HG03064 (cell line): ENCODE data around the gene CPXM1.
"Not testable (repeated sequence)": the region's sequence is repeated elsewhere in the genome, so short reads cannot be mapped to it uniquely, and the experiment has no call there.

ENCODE experiments used
- ATAC-seq: cut with Tn5 transposase; IDR thresholded peaks from one replicate; pipeline ENCODE4 v1.9.1; 2021; ENCODE audit warnings: low read depth; ENCODE audit not compliant: unreplicated experiment

CPXM1 gene

DNA sequence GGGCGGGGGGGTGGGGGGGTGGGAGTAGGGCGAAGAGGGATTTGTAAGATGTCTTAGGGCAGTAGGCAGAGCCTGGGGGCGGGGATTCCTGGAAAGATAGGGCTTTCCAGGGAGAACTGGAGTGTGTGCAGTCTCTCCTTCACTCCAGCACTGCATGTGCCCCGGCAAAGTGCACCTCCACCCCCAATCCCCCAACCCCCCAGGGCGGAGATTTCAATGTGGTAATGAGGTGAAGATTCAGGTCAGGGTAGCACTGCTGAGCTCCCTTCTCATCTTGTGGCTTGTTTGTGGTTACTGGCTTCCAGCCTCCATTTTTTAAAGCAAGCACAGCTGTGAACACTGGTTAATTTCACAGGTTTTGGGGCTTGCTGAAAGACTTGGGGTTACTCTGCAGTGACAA, 21.6 kb upstream of the CPXM1 start:
- ATAC-seq, result no peak

DNA sequence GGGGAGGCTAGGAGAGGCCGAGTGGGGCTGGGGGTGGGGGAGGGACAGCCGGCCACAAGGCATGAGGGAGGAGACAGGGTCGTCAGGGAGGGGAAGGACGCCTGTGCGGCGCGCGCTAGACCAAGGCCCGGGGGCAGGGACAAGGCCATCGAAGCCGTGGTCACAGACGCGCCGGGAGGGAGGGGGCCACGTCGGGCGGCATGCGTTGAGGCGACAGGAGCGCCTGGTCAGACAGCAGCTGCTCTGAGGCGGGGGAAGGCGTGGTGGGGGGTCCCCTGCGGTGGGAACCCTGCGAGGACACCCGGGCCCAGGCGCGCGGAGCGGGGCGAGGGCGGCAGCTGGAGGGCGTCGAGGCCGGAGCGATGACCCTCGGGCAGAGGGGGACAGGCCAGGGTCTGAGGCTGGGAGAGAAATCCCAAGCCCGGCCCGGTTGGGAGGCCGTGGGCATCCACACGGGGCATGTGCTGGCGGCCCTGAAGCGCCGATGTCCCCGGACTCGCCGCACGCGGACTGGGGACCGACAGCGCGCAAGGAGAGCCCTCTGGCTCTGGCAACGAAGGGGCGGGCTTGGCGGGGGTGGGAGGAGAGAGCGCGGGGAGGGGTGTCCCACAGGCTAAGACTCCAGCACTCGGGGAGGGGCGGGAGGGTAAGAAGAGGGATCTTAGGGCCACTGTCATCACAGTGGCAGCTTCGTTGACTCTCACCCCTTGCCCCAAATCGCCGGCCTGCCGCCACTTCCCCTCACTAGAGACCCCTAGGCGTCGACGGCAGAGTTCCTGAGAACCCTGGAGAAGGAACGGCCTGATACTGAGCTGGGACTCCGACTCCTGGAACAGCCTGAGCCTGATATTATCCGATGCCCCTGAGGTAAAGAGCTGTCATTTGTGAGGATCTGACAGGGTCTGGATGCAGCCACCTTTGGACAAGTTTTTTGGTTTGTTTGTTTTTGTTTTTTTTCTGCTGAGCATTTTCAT, 20.8 kb upstream of the CPXM1 start:
- no peak for ATAC-seq

DNA sequence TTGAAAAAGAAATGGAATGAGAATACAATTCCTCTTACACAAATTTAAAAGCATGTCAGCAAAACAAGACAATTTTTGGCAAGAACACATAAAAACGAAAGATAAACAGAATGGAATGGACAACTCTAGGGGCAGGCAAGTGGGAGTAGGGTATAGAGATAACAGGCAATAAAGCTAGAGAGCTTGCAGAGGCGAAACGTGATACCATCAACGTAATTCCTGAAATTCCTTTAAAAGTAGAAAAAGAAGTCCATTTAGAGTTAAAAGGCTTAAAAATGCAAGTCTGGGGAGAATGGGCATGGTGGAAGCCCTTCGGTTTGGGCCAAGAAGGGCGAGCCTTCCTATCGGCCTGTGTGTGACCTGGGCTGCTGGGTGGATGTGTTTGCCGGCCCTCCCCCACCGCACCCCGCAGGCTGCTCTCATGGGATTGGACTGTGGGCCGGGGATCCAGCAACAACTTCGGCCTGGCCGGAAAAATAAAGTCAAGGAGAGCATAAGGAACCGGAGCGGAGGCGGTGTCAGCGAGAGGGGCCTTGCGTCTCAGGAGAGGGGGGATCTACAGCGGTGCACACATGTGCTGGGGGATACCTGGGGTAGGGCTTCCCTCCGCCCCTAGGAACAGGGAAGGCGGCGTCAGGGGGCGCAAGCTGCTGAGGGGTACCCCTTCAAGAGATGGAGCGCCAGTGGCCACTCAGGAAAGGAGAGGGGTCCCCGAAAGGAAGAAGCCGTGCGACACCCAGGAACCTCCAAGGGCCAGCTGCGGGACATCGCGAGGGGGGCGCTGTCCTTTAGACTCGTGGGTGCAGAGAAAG, 19.9 kb upstream of the CPXM1 start:
- no peak for ATAC-seq

DNA sequence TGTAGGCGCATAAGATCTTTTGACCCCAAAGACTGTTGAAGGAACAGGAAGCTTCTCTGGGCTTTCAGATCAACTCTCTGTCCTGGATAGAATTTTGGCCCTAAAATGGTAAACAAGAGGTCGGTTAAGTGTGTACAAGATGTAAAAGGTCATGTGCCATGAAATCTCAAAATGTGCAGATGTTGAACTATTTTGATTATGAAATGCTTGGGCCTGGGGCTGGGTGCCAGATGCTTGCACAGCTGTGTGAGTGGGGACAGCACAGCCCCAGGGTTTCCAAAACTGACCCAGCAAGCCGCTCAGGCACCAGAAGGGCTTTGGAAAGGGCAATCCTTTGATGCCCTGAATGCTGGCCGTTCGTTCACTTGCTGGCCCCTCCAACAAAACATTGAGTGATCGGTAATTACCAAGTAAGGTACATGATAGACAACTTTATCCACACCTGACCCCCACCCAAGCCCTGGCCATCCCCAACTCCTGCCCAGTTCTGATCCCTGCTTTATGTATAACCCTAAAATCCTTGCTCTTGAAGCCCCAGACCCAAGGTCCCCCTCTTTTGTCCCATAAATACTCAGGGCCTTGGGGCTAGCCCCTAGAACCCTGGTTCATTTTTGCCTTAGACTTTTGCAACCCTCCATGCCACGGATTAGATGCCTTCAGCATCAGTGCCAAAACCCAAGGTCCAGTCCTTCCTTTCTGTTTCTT, 17.6 kb upstream of the CPXM1 start:
- no peak for ATAC-seq

DNA sequence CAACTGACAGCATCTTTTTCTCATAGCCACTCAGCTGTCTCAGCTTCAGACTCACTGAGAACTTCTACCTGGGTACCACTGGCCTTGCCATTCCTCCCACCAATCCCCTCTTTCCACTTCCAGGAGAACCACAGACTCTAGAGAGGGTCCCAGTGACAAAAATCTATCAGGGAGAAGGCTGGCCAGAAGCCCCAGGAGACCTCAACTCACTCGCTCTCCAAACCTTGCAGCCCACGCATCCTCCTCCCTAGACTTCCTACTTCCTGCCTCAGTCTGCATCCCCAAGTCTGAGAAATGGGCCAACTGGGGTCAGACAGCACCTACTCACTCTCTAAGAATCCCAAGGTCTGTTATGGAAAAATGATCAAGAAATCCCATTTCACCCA, 16.9 kb upstream of the CPXM1 start:
- ATAC-seq, result no peak

DNA sequence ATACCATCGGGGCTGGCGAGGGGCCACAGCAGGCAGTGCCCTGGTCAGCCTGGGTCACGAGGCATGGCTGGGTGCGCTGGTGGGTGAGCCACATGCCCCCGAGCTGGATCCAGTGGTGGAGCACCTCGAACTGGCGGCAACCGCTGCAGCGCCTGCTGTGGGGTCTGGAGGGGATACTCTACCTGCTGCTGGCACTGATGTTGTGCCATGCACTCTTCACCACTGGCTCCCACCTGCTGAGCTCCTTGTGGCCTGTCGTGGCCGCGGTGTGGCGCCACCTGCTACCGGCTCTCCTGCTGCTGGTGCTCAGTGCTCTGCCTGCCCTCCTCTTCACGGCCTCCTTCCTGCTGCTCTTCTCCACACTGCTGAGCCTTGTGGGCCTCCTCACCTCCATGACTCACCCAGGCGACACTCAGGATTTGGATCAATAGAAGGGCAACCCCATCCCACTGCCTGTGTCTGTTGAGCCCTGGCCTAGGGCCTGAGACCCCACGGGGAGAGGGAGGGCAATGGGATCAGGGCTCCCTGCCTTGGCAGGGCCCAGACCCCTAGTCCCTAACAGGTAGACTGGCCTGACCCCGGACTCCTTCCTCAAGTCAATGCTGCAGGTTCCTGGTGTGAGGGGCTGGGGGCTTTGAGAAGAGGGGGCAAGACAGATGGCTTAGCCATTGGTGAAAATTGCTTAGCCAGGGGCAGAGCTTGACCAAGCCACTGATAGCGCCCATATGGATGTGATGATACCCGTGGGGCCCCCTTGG, 16.3 kb upstream of the CPXM1 start:
- ATAC-seq, result no peak

DNA sequence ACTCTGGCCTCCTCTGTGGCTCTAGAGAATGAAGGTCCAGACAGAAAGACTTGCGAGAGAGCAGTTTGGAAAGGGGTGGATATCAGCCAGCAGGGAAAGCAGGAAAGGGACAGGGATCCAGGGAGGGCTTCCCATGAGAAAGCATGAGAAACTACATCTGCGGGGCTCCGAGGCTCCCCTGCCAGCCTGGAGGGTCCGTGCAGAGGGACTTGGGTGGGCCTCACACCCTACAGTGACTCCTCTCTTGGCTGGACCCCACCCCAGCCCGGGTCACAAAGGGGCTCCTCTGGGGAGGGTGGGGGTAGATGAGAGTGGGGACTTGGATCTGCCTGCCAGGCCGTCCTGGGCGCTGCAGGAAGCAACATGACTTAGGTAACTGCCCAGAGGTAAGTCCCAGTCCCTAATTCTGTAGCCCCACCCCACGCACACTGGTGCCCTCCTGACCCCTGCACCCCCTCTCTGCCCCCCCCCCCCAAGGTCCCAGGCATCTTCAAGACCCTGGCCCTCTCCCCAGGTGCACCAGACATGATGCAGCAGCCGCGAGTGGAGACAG, 15.7 kb upstream of the CPXM1 start, which contains the start of gene TMEM239:
TMEM239 (plus strand) TSS at position 335 of the 553 bp plus-strand sequence; CDS start at position 526, 191 bp downstream.
- ATAC-seq, result no peak

DNA sequence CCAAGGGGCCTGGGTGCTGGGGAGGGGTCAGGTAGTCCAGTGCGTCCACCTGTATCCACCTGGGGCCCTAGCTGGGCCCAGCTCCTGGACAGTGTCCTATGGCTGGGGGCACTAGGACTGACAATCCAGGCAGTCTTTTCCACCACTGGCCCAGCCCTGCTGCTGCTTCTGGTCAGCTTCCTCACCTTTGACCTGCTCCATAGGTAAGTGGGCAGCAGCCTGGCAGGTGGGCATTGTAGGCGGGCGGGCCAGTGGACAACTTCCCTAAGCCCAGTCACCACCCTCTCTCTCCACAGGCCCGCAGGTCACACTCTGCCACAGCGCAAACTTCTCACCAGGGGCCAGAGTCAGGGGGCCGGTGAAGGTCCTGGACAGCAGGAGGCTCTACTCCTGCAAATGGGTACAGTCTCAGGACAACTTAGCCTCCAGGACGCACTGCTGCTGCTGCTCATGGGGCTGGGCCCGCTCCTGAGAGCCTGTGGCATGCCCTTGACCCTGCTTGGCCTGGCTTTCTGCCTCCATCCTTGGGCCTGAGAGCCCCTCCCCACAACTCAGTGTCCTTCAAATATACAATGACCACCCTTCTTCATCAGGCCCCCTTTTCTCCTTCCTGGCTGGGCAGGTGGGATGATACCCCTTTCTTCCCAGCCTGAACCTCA, 14.9 kb upstream of the CPXM1 start:
- no peak for ATAC-seq

DNA sequence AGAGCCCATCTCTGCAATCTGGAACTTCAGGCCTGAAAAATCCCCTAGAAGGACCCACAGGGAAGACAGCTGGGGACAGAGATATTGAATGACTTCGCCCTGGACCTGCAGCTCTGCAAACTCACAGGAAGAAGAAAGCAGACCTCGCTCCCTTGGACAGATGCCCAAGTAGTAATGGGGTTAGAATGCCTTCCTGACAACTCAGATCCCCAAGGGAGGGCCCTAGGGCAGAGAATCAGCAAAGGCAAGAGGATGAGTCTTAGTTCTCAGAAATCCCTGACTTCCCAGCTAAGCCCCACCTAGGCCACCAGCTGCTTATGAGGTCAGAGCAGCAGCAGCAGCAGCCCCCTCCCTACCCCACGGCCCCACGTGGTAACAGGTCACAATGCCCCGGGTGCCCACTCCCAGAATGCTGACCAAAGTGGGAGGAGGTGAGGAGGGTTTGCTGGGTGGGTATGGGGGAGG, 14.2 kb upstream of the CPXM1 start, which contains the start of gene C20orf141:
C20orf141 (plus strand) TSS at position 401 of the 465 bp plus-strand sequence. CDS start 198 bp downstream, outside the sequence.
- ATAC-seq, result no peak

DNA sequence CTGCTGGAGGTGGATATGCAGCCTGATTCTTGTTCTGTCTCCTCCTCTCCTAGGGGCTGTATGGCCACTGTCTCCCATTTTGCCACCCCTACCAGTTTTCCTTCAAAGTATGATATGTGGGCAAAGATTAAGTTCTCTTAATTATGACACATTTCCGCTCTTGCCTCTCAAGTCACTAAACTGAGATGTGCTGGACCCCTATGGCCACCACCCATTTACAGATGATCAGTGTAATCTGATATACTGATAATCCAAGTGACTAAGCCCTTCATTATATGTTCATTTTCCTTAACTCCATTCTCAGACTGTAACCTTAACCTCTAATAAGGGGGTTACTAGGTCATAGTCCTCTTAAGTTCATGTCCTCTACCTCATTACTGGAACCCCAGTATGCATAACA, 13.6 kb upstream of the CPXM1 start:
- no peak for ATAC-seq

DNA sequence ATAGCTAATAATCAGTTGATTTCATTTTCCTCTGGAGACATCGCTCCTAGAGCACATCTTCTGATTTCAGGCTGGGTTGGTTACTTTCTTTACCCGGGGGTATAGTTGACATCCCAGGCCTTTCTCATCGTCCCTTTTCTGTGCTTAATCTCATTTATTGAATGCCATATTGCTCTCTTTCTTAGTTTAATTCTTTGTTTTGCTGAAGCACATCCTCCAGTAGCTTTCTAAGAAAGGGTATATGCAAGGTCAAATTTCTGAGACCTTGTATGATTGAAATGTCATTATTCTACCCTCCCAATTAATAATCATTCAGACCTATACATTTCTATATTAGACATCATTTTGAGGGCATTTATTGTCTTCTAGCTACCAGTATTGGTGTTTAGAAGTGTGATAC, 11.8 kb upstream of the CPXM1 start:
- ATAC-seq, result no peak

DNA sequence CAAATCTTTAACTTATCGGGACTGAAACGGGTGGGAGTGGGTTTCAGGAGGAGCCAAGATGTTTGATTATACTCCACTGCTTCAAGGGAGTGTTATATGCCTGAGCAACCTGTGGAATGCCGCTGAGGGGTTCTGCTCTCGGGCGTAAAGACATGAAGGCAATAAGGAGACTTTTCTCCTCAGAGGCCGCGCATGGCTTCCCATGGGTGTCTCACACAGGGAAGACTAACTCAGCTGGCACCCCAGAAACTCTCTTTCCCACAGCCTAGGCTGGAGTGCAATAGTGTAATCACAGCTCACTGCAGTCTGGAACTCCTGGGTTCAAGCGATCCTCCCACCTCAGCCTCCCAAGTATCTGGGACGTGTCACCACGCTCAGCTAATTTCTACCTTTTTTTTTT, 9.3 kb upstream of the CPXM1 start:
- no peak for ATAC-seq

DNA sequence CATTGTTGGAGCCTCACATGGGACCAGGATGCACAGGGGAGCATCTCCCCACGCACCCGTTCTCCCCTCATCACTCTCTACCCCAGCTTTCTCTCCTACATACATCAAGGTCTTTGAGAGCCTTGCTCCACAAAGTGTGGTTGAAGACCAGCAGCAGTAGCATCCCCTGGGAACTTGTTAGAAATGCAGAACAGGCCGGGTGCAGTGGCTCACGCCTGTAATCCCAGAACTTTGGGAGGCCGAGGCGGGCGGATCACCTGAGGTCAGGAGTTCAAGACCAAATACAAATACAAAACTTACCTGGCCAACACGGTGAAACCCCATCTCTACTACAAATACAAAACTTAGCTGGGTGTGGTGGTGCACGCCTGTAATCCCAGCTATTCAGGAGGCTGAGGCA, 7.5 kb upstream of the CPXM1 start:
- ATAC-seq, result not testable (repeated sequence)

DNA sequence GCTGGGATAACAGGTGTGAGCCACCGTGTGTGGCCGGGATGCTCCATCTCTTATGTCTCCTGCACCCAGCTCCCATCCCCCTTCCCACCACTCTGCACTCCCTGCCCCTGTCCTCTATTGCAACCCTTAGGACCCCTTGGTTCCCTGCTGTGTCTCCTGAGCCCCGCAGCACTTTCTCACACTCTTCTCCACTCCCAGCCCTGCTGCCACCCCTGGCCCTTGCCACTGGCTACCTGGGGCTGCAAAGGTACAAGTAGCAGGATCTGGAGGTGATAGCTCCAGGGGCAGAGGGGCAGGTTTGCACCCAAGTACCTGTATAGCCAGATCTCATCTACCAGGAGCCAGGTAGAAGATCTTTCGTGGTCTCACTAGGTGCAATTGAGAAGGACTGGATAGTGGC, 6.6 kb upstream of the CPXM1 start:
- ATAC-seq, result no peak

DNA sequence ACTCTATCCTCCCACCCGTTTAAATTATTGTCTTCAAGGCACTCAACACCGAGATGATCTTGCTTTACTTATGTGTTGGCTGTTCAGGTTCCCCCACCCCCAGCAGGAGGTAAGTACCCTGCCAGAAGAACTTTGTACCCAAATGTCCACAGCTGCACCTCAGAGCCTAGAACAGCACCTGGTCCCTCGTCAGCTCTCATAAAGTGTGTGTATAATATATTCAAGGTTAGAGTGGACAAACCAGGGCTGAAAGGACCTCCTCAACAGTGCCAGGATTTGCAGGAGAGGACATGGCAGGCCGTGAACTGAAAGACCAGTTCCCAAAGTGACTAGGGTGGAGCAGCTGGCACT, 5.9 kb upstream of the CPXM1 start:
- ATAC-seq, result no peak

DNA sequence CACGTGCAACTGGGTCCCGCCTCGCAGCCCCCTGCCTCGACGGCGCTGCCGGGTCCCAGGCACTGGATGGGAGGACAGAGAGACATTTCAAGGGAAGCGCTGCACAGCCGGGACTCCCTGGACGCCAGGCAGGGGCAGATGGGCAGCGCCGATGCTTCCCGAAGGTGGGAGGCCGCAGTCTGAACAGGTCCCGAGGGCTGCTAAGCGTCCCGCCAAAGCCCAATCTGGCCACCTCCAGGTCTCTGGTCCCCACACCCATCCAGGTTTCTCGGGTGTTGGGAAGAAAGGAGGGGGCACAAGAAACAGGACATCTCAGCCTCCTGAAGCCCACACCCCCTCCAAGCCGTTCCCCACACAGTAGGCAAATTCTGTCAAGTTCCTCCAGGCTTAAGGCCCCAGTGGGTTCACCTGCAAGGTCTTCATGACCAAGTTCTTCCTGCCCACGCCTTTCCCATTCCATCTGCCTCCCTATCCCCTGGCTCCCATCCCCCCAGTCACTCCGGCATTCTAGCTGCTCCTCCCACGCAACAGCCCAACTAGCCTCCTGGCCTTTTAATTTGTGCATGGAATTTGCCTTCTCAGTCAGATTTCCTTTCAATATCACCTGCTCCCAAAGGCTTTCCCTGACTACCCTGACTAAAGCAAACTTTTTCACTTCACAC, 5.4 kb upstream of the CPXM1 start:
- no peak for ATAC-seq

DNA sequence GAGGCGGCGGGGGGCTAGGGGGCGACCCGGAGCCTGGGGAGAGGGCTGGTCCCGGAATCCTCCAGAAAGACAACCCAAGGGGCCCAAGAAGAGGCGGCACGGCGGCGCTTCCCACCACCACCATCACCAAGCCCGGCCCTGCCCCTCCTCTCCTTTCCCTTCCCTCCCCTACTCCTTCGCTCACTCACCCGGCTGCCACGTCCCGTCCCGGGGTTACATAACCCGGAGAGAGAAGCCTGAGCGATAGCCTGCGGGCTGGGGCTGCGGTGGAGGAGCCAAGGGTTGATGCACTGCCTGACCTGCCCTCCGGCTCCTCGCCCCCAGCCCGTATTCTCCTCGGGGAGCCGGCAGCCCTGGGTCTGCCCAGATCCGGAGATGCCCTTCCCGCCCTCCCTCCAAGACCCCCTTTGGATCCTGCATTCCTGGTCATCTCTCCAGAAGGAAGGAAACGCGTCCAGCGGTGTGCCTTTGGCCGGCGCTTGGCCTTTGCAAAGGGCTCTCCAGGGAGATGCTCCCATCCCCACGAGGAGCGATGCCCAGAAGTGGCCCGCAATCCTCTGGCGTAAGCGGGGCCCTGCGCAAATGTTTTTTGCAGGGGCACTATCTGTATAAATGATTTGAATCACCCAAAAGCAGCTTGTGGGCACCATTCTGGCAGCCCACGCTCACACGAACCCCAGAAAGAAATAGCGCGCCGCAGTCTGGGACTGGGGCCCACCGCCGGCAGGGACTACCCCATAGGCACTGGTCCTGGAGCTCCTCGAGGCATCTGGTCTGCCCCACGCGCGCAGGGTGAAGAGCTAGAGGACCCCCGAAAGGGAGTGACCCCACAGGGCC, 4.6 kb upstream of the CPXM1 start:
- no peak for ATAC-seq
